Activated effector memory CD4-positive, alpha-beta T cell treated with Interleukin-2 at 50 U/mL for 16 hours (primary cell): ENCODE data around the gene ZPBP.
"Not testable (repeated sequence)": the region's sequence is repeated elsewhere in the genome, so short reads cannot be mapped to it uniquely, and the experiment has no call there.

Source experiments
- DNase-seq: peaks from one replicate; pipeline ENCODE4 v3.0.0-alpha.2; 2020

The ZPBP gene

DNA sequence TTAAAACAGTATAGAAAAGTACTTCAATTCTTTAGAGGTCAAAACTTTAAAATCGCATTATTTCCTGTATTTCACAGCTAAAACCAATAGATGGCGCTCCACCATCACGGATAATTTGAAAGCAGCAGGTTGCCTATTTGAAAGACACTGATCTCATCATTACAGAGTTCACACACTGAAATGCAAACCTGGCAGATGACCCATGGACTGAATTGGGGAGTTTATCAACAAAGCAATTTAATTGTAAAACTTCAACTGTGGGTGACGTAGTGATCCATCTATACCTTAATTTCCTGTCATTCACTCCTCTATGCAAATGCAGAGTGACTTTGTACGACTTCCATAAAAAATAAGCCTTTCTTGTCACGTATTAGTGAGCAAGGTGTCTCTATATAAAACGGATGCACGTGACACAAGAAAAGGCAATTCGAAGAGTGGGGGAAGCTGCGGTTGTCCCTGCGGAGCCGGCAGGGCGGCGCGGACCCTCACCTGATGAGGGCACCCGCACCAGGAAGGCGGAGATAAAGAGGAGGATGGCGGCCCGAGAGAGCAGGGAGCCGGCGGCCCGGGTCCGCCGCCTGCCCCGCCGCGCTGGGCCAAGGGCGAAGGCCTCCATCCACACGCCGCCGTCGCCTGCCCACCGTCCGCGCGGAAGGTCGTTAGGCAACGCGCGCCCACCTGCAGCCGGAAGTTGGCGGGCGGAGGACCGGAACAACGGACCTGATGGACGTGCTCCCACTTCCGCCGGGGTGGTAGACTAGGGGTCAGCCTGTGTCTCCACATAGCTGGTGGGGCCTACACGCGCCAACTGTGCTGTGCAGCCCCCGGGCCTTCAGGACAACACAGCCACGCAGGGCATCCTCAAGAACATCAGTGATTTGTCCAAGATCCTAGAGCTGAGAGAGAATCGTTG is at the start of gene ZPBP:
ZPBP (minus strand) TSS at position 668 of the 913 bp plus-strand sequence; CDS start at position 616, 52 bp downstream.
- DNase-seq, result peak; percentile 14

GRCh38 chr7:50142425-50143017 is 49.5 kb upstream of the ZPBP start:
- DNase-seq, result no peak

DNA sequence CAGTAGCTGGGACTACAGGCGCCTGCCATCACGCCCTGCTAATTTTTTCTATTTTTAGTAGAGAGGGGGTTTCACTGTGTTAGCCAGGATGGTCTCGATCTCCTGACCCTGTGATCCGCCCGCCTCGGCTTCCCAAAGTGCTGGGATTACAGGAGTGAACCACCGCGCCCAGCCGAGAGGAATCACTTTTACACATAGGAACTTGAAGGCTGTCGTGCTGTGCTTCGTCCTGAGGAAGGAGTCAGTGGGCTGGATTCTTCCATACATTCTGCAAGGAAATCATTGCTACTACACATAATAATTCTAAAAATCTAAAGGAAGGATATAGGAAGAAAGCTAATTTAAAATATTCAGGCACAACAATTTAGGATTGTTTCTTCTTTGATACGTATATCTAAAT is 48.8 kb upstream of the ZPBP start:
- no peak for DNase-seq

DNA sequence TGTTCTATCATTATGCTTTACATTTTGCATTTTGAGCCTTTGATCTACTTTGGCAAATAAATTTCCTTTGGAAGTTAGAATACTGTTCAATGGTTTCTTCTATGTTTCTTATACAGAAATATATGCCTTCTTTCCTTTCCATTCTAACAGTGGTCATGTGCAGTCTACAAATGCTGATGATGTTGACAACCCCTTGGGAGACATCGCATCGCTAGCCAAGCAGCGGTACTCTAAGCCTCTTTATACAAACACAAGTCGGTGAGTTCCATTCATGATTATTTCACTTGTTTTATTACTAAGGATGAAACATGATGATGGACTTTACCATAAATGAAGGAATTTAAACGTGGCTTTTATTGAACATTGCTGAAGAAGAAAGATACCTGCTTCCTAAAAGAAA is 48.1 kb upstream of the ZPBP start:
- DNase-seq, result no peak

DNA sequence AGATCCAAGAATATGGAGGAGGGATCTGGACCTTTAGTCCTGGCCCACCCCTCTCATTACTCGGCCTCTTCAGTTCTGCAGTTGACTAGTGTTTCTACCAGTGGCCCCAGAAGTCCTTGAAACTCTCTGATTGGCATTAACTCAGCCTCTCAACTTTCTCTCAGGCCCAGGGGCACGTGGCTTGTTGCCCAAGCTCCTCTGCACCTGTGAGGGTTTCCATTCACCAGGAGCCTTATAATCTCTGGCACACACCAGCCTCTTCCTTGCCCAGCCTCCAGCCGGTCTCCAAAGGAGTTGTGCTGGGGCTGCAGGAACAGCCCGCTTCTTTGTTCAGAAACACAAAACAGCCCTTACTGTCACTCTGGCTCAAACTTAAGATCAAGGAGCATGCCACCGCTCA is 47.6 kb upstream of the ZPBP start:
- DNase-seq, result no peak

DNA sequence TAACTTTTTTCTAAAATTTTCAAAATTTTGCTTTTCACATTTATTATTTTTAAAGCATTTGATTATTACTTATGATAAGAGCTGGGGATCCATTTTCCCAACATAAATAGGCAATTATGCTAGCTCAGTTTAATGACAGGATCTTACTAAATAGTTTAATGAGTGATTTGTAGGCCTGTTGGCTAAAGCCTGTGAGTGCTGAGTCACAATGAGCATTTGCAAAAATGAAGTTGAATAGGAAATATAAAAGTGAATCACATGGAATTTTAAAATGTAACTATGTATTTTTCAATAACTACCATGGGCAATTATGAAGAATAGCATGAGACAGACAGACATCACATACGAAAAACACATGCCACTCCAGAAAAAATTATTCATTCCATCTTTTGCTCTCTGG is 45.1 kb upstream of the ZPBP start:
- DNase-seq, result no peak

DNA sequence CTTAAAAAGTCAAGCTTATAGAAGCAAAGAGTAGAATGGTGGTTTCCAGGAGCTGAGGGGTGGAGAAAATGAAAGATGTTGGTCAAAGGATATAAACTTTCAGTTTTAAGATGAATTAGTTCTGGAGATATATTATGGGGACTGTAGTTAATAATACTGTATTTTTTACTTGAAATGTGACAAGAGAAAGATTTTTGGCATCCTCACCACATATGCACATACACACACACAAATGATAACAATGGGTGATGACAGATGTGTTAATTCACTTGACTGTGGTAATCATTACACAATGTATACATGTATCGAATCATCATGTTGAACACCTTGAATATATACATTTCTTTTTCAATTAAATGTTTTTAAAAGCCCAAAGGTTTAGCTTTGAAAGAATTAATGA is 32.7 kb upstream of the ZPBP start:
- DNase-seq, result no peak

DNA sequence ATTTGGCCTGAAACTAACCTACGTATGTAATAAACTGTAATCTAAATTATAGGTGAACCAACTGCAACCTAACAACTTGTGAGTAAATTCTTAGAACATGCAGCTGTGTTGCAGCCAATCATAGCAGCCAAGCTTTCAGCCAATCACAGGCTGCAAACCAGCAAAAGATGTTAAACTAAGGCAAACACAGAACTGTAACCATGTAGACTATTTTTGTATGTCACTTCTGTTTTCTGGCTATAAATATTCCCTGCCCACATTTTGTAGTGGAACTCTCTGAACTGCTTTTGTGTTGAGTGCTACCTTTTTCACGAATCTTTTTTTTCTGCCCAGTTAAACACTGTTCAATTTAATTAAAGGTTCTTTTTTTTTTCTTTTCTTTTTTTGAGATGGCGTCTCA is 28.2 kb upstream of the ZPBP start:
- DNase-seq, result no peak

DNA sequence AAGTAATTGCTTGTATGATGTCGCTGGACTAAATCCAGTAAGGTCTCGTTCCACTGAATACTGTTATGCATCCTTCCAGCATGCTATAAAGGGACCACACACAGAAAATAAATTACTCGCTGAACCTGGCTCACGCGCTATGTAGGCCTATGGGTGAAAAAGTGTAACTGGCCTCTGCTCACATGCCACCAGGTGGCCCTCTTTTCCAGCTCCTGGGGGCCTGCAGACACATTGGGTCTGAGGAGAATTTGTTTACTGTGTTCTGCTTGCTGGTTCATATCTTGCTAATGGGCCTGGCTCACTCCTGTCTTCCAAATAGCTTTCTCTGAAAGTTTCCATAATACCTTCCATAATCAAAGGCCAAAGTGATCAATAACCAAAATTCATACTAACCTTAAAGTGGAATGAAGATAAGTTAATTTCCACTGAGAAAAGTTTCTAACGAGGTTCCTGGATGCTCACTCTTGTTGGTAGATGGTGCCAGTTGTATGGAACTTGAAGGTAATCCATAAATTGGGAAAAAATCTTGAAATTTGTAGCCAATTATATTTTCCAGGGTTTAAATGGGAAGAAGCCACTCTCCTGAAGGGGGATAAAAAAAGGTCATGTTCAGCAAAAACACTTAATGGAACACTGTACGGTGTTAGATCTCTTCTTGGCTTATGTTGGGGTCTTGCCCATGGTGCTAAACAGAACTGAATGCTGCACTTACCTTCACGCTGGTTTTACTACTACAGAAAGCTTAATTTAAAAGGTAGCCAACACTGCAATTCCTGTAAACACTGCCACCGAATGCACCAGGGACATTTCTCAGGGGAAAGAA is 27.0 kb upstream of the ZPBP start:
- peak; percentile 9 for DNase-seq

GRCh38 chr7:50112250-50112649 is 19.2 kb upstream of the ZPBP start:
- DNase-seq, result no peak

GRCh38 chr7:50101873-50102272 is 8.8 kb upstream of the ZPBP start:
- no peak for DNase-seq

- no peak for DNase-seq
These were observed 2.6 kb upstream of the ZPBP start for GRCh38 chr7:50095634-50096033.

GRCh38 chr7:50088463-50089129 is 4.5 kb downstream of the ZPBP start:
- DNase-seq, result no peak

DNA sequence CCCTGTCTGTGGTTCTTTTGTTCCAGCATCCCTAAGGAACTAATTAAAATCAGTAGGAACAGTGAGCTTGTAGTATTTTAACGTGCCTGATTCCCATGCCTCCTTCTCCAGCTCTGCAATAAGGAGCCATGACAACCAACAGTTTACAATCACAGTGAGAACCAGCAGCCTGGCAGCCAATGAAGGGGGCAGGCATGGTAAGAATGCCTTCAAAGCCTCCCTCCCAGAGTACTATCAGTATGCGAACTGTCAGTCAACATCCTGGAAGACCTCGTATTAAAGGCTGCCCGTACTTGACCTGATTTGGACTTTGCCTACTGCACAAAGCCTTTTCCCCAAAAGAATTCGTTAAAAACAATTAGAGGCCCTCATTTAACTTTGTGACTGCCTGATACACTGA is 7.7 kb downstream of the ZPBP start:
- no peak for DNase-seq

- DNase-seq, result no peak
These were observed 20.0 kb downstream of the ZPBP start for GRCh38 chr7:50073093-50073492.

GRCh38 chr7:50069613-50070012 is 23.4 kb downstream of the ZPBP start:
- DNase-seq, result peak; percentile 11

DNA sequence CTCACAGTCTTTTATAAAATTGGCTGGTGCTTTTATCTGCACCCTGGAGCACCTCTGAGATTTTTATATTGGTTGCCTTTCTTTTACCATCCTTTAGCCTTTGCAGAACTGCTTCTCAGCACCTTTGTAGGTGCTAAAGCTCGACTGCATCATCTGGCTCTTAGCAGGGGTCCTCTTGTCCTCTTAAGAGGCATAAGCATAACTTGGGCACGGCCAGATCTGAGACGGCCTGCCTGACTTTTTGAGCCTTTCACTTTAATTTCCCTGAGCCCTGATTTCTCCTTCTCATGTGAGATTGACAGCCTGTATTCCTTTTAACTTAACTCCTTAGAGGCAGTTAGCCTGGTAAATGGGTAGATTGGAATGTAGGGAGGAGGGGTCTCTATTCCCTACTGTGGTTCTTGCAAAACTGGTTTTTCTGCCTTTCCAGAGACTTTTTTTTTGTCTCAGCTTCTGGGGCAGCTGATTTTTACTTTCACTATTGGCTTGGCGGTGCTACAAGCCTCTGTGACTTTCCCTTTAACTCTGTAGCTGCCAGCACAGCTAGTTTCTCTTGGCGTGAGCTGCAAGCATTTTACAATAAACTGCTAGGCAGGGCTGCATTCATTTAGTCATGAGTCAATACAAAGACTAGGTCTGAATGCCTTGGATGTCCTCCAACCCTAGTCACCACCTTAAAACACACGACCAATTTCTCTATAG is 24.0 kb downstream of the ZPBP start:
- no peak for DNase-seq

- DNase-seq, result no peak
These were observed 25.0 kb downstream of the ZPBP start for GRCh38 chr7:50068026-50068425.

DNA sequence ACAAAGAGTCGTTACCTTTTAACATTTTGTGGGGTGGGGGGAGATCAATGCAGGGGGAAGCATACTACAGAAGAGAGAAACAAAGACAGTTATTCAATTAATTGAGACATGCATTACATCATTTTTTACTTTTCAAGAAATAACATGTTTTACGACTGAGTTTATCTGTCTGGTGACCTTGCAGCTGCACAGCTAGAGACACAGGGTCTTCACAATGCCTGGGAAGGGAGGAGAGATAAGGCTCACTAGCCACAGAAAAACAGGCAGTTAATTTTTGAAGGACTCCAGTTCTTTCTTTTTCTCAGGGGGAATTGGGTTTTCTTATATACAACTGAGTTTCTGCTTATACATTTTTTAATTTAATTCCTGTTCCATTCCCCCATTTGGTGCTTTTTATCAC is 30.1 kb downstream of the ZPBP start:
- no peak for DNase-seq

GRCh38 chr7:50056131-50056530 is 36.9 kb downstream of the ZPBP start:
- no peak for DNase-seq

DNA sequence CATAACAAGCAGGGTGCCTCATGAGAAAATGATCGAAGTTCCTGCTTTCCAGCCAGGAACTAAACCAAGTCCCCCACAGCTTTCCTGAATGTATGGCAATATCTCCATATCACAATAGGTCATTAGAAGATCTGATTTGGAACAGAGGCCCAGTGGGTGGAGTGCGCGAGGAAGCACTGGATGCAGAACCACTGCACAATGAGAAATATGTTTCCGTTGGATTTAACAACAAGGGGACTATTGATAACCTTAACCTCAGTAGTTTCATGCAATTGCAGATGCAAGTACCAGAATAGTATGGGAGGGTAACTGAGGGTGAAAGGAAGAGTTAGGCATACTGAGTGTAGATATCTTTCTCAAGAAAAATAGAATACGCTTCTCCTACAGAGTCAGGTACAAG is 45.3 kb downstream of the ZPBP start:
- no peak for DNase-seq

DNA sequence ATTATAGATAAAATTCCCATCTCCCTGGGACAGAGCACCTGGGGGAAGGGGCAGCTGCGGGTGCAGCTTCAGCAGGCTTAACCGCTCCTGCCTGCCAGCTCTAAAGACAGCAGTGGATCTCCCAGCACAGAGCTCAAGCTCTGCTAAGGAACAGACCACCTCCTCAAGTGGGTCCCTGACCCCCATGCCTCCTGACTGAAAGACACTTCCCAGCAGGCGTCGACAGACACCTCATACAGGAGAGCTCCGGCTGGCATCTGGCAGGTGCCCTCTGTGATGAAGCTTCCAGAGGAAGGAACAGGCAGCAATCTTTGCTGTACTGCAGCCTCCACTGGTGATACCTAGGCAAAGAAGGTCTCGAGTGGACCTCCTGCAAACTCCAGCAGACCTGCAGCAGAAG is 51.9 kb downstream of the ZPBP start:
- not testable (repeated sequence) for DNase-seq
